Fibroblast of mammary gland (primary cell): ENCODE results near the gene PTN.

Source experiments
- DNase-seq: peaks from one replicate; pipeline ENCODE4 v3.0.0-alpha.2; 2010; ENCODE audit warnings: low read depth
- H3K4me3 ChIP-seq: 2 replicates; pipeline ENCODE4 v1.5.1; 2011; ENCODE audit warnings: low read depth, mild to moderate bottlenecking, low read length, moderate library complexity; ENCODE audit not compliant: control insufficient read depth
- CTCF ChIP-seq: conservative IDR thresholded peaks from 2 replicates; pipeline ENCODE4 v1.5.1; 2011; ENCODE audit warnings: low read depth, low read length, inconsistent platforms; ENCODE audit not compliant: control insufficient read depth, insufficient read depth

The PTN gene

DNA sequence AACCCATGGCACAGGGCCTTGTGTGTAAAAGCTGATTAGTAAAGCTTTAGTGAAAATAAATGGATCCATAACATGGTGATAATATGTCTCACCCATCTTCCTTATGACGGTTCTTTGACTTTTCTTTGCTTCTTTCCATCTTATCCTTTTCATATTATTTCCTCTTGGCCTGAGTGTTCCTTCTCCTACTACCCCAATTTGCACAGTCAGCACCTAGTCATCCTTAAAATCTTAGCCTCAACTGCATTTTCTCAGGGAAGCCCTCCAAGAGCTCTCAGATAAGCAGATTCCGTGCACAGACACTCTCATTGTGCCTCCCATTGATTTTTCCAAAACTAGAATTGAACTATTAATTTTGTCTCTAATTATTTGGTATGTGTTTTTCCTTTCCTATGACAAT is 112.4 kb downstream of the PTN start:
- no peak overlapping the region for H3K4me3 ChIP-seq
- no peak for DNase-seq
- TF ChIP-seq CTCF = no peak

- no peak overlapping the region for H3K4me3 ChIP-seq
- no peak for TF ChIP-seq CTCF
- DNase-seq = no peak
These were observed 122.1 kb downstream of the PTN start for GRCh38 chr7:137221467-137221866.

- DNase-seq = no peak
- H3K4me3 ChIP-seq = no peak overlapping the region
- no peak for TF ChIP-seq CTCF
These were observed 129.8 kb downstream of the PTN start for GRCh38 chr7:137213744-137214143.

DNA sequence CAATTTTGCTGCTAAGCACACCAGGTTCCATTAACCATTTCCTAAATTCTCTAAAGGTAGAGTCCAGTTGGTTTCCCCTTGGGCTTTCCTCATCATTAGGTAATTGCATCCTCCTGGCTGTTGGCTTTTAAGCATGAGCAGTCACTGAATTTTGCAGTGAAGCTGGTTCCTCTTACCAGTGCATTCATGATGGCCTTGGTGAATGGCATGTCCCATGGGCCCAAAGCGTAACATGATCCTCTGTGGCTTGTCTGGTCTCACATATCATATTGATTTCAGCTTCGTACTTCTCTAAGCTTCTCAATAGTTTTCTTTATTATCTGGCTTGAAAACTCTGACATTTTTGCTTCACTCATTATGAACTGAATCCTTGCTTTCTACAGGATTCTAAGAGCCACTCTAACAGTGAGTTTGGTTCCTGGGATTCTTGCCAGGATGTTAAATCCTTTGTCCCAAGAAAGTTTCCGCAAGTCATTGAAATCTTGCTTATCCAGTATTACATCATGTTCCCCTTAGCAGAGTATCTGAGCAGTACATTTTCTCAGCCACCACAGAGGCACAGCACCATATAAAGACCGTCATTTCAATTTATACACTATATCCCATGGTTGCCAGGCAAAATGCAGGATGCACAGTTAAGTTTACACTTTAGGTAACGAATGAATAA is 134.2 kb downstream of the PTN start:
- TF ChIP-seq CTCF = no peak
- no peak for DNase-seq
- H3K4me3 ChIP-seq = no peak overlapping the region

- DNase-seq = no peak
- no peak for TF ChIP-seq CTCF
- no peak overlapping the region for H3K4me3 ChIP-seq
These were observed 136.8 kb downstream of the PTN start for GRCh38 chr7:137206770-137207169.

GRCh38 chr7:137204246-137204645 is 139.3 kb downstream of the PTN start:
- H3K4me3 ChIP-seq = no peak overlapping the region
- DNase-seq = no peak
- no peak for TF ChIP-seq CTCF

DNA sequence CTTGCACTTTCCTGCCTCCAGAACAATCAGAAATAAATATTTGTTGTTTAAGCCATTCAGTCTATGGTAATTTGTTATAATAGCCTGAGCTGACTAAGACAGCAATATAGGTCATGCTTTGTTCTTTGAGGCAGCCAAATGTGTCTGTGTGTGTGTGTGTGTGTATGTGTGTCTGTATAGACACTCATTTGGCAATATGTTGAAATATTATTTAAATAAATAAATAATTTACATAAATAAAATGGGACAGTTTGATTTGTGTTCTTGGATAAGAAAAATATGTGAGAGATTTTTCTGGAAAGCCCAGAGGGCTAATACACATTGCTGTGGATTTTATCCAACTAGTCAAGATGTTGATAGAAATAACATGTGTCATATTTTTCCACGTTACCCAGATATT is 140.2 kb downstream of the PTN start:
- TF ChIP-seq CTCF = no peak
- no peak for DNase-seq
- H3K4me3 ChIP-seq = no peak overlapping the region
